IMR-90 (cell line): ENCODE data around the gene NOS1AP.

ENCODE experiments used
- CTCF ChIP-seq: conservative IDR thresholded peaks from 2 replicates; pipeline ENCODE4 v1.5.1; 2012; ENCODE audit warnings: mild to moderate bottlenecking, low read depth, low read length, improper control_type of control experiment
- FOS ChIP-seq: fragments of 150-350 bp; IDR thresholded peaks from 2 replicates; pipeline ENCODE4 v1.6.1; 2016; ENCODE audit warnings: low read depth, low read length
- MAFK ChIP-seq: IDR thresholded peaks from 2 replicates; pipeline ENCODE4 v1.6.1; 2012; ENCODE audit warnings: low read depth, low read length, improper control_type of control experiment
- MAZ ChIP-seq: IDR thresholded peaks from 2 replicates; pipeline ENCODE4 v1.6.1; 2012; ENCODE audit warnings: low read depth, mild to moderate bottlenecking, low read length, improper control_type of control experiment, moderate library complexity, borderline replicate concordance
- MXI1 ChIP-seq: IDR thresholded peaks from 2 replicates; pipeline ENCODE4 v1.6.1; 2012; ENCODE audit warnings: low read depth, mild to moderate bottlenecking, low read length, moderate library complexity, borderline replicate concordance
- POLR2A ChIP-seq: IDR thresholded peaks from 2 replicates; pipeline ENCODE4 v1.6.1; 2012; ENCODE audit warnings: mild to moderate bottlenecking, low read depth, low read length
- RAD21 ChIP-seq: IDR thresholded peaks from 2 replicates; pipeline ENCODE4 v1.6.1; 2012; ENCODE audit warnings: low read length, improper control_type of control experiment
- RCOR1 ChIP-seq: IDR thresholded peaks from 2 replicates; pipeline ENCODE4 v1.6.1; 2012; ENCODE audit warnings: mild to moderate bottlenecking, low read length, improper control_type of control experiment; ENCODE audit not compliant: insufficient replicate concordance
- USF2 ChIP-seq: fragments of 150-350 bp; IDR thresholded peaks from 2 replicates; pipeline ENCODE4 v1.6.1; 2017; ENCODE audit warnings: mild to moderate bottlenecking, antibody characterized with exemption, low read length, low read depth

- no peak for TF ChIP-seq POLR2A
- TF ChIP-seq MAFK, result no peak
- TF ChIP-seq CTCF, result no peak
- no peak for TF ChIP-seq RAD21
- no peak for TF ChIP-seq USF2
- TF ChIP-seq RCOR1, result no peak
- no peak for TF ChIP-seq MXI1
- no peak for TF ChIP-seq MAZ
- no peak for TF ChIP-seq FOS
These were observed 13.8 kb downstream of the NOS1AP start for GRCh38 chr1:162083273-162083672.
